AG09319 (cell line): ENCODE data around the gene CCDC54.

ENCODE experiments used
- DNase-seq: peaks from one replicate; pipeline ENCODE4 v3.0.0-alpha.2; 2010; ENCODE audit warnings: low read depth; ENCODE audit errors: extremely low read depth
- CTCF ChIP-seq: IDR thresholded peaks from 2 replicates; pipeline ENCODE4 v1.5.1; 2011; ENCODE audit warnings: low read depth, mild to moderate bottlenecking, inconsistent platforms, low read length, moderate library complexity

CCDC54 gene

GRCh38 chr3:107413264-107413663, 36.0 kb downstream of the CCDC54 start:
- DNase-seq, result no peak
- no peak for TF ChIP-seq CTCF

- no peak for DNase-seq
- no peak for TF ChIP-seq CTCF
Measured at GRCh38 chr3:107414325-107414964, 37.2 kb downstream of the CCDC54 start.

- DNase-seq, result no peak
- TF ChIP-seq CTCF, result no peak
Measured at GRCh38 chr3:107416138-107416537, 38.9 kb downstream of the CCDC54 start.

- no peak for TF ChIP-seq CTCF
- DNase-seq, result no peak
Measured at GRCh38 chr3:107416886-107417285, 39.6 kb downstream of the CCDC54 start.

GRCh38 chr3:107421170-107421792, 44.0 kb downstream of the CCDC54 start:
- peak; percentile 63 for TF ChIP-seq CTCF
- DNase-seq, result peak; percentile 43

GRCh38 chr3:107421881-107422280, 44.6 kb downstream of the CCDC54 start:
- no peak for DNase-seq
- TF ChIP-seq CTCF, result no peak

GRCh38 chr3:107425033-107425432, 47.8 kb downstream of the CCDC54 start:
- TF ChIP-seq CTCF, result no peak
- no peak for DNase-seq
